A549 (cell line): ENCODE measurements around the gene TIMM44. TPM values are rescaled to one million over a fixed set of nuclear protein-coding genes. Genes with fewer than 3 reads are reported as not detected.
A peak's percentile ranks its signal among the peaks of the same experiment; 100 is the strongest.
"Not testable (repeated sequence)": the region's sequence is repeated elsewhere in the genome, so short reads cannot be mapped to it uniquely, and the experiment has no call there.

Experiments
- ATAC-seq, 2 experiments: fragments of 200-7000 bp in 1 of 2; fragments of >200 bp in 1 of 2; cut with Nextera tagmentation in 1 of 2; cut with Tn5 transposase in 1 of 2; 3 replicates each; pipeline versions ENCODE4 v1.8.0 to v1.9.1; 2018 to 2020; ENCODE audit warnings: mild to moderate bottlenecking in 1 of 2, moderate library complexity in 1 of 2
- CTCF ChIA-PET: fragments of 300-600 bp; sonication (Branson Sonifier 250); formaldehyde crosslinking; extraction: SDS; loops from one replicate; lab custom pipeline; 2021; ENCODE audit warnings: antibody characterized with exemption, inconsistent platforms; lab: Yijun Ruan, JAX
- POLR2A ChIA-PET: fragments of 350-600 bp; formaldehyde crosslinking; extraction: SDS; loops from one replicate; lab custom pipeline; 2021; ENCODE audit warnings: antibody characterized with exemption, inconsistent platforms; lab: Yijun Ruan, JAX
- DNase-seq, 2 experiments: peaks; one replicate each; pipeline versions ENCODE4 v3.0.0 to v3.0.0-alpha.2; 2011 to 2016; ENCODE audit warnings: low read depth in 1 of 2, low spot score in 1 of 2
- FAIRE-seq: peaks from 2 replicates; lab custom pipeline; 2011; peaks lifted over from hg19 to GRCh38; lab: Jason Lieb, UNC
- H3K27ac ChIP-seq, 2 experiments: fragments of >200 bp; sonication (Bioruptor Twin); formaldehyde crosslinking; 3 replicates each; pipeline ENCODE4 v1.5.1; 2016 to 2017
- H3K4me1 ChIP-seq: fragments of >200 bp; sonication (Bioruptor Twin); formaldehyde crosslinking; 3 replicates; pipeline ENCODE4 v1.6.1; 2016
- H3K4me2 ChIP-seq: fragments of >200 bp; sonication (Bioruptor Twin); formaldehyde crosslinking; 3 replicates; pipeline ENCODE4 v1.6.1; 2016
- H3K4me3 ChIP-seq: fragments of >200 bp; sonication (Bioruptor Twin); formaldehyde crosslinking; 3 replicates; pipeline ENCODE4 v1.5.1; 2016
- H3K9me3 ChIP-seq: fragments of >200 bp; sonication (Bioruptor Twin); formaldehyde crosslinking; 3 replicates; pipeline ENCODE4 v1.6.1; 2016
- BHLHE40 ChIP-seq: IDR thresholded peaks from 2 replicates; pipeline ENCODE4 v1.6.1; 2012; ENCODE audit warnings: low read depth, low read length, inconsistent platforms
- EHF ChIP-seq: fragments of 250-450 bp; sonication (Bioruptor Pico); IDR thresholded peaks from 2 replicates; pipeline ENCODE4 v1.5.0; 2020; ENCODE audit warnings: mild to moderate bottlenecking
- FOSB ChIP-seq: fragments of 250-450 bp; sonication (Bioruptor Pico); IDR thresholded peaks from 2 replicates; pipeline ENCODE4 v1.5.0; 2020; ENCODE audit warnings: mild to moderate bottlenecking, moderate library complexity
- FOXS1 ChIP-seq: fragments of 250-450 bp; sonication (Bioruptor Pico); IDR thresholded peaks from 2 replicates; pipeline ENCODE4 v1.5.0; 2020; ENCODE audit warnings: mild to moderate bottlenecking, moderate library complexity
- GATA3 ChIP-seq: IDR thresholded peaks from 2 replicates; pipeline ENCODE4 v1.6.1; 2012; ENCODE audit warnings: borderline replicate concordance
- HEYL ChIP-seq: fragments of 250-450 bp; sonication (Bioruptor Pico); IDR thresholded peaks from 2 replicates; pipeline ENCODE4 v1.8.0; 2021; ENCODE audit warnings: mild to moderate bottlenecking, moderate library complexity
- HOXA7 ChIP-seq: fragments of 250-450 bp; sonication (Bioruptor Pico); IDR thresholded peaks from 2 replicates; pipeline ENCODE4 v1.5.0; 2020; ENCODE audit warnings: mild to moderate bottlenecking, moderate library complexity
- KDM1A ChIP-seq: fragments of 200-600 bp; sonication (generic); IDR thresholded peaks from 2 replicates; pipeline ENCODE4 v1.6.1; 2016; ENCODE audit warnings: low read depth, mild to moderate bottlenecking
- RAD21 ChIP-seq, 2 experiments: fragments of >200 bp in 1 of 2; sonication (Bioruptor Twin) in 1 of 2; formaldehyde crosslinking in 1 of 2; IDR thresholded peaks in 1 of 2; conservative IDR thresholded peaks in 1 of 2; 2 replicates in 1 of 2; 3 replicates in 1 of 2; pipeline ENCODE4 v1.6.1; 2012 to 2018; ENCODE audit warnings: inconsistent platforms in 1 of 2
- RARB ChIP-seq: fragments of 250-450 bp; sonication (Bioruptor Pico); IDR thresholded peaks from 2 replicates; pipeline ENCODE4 v1.8.0; 2021; ENCODE audit warnings: mild to moderate bottlenecking, moderate library complexity
- RFX5 ChIP-seq: fragments of 450-650 bp; IDR thresholded peaks from 2 replicates; pipeline ENCODE4 v1.7.1; 2014; ENCODE audit warnings: antibody characterized with exemption, mild to moderate bottlenecking, moderate library complexity
- SREBF2 ChIP-seq: fragments of 450-650 bp; IDR thresholded peaks from 2 replicates; pipeline ENCODE4 v1.6.1; 2014; ENCODE audit warnings: mild to moderate bottlenecking, moderate library complexity
- WGBS: methylation state at CpG from one replicate; pipeline ENCODE4 v1.1.6; 2017; ENCODE audit errors: missing lambda C conversion rate; 5-methylcytosine and 5-hydroxymethylcytosine counted together
- polyA plus RNA-seq, 4 experiments: library from polyadenylated mRNA; depleted of rRNA in 3 of 4; stranded (reverse); fragments of >200 nt; fragmentation: RNase III in 1 of 4; extraction: RNeasy Plus Mini Kit Qiagen cat#74134 plus additional on column Dnase treatment in 1 of 4; gene quantifications; 2 replicates in 3 of 4; 3 replicates in 1 of 4; pipeline ENCODE4 v1.2.3, GENCODE V29; 2011 to 2017
- TF ChIP-seq, protein P1 (sequence below): fragments of 450-650 bp; IDR thresholded peaks from 2 replicates; pipeline ENCODE4 v1.6.1; 2014; ENCODE audit warnings: antibody characterized with exemption
- TF ChIP-seq, protein P2 (sequence below): fragments of >200 bp; sonication (Bioruptor Twin); formaldehyde crosslinking; IDR thresholded peaks from 3 replicates; pipeline ENCODE4 v1.6.1; 2016
- TF ChIP-seq, protein P3 (sequence below): fragments of 200-600 bp; sonication (generic); IDR thresholded peaks from 2 replicates; pipeline ENCODE4 v1.6.1; 2016; ENCODE audit warnings: antibody characterized with exemption, mild to moderate bottlenecking, moderate library complexity
- TF ChIP-seq, protein P4 (sequence below): fragments of >200 bp; sonication (Bioruptor Twin); formaldehyde crosslinking; IDR thresholded peaks from 3 replicates; pipeline ENCODE4 v1.5.1; 2016
- TF ChIP-seq, protein P5 (sequence below): IDR thresholded peaks from 2 replicates; pipeline ENCODE4 v1.6.1; 2012

The TIMM44 gene
- polyA plus RNA-seq, 2 of the 4 experiments (the other 2 are of a cell fraction): 29.7 to 53.2 TPM

DNA sequence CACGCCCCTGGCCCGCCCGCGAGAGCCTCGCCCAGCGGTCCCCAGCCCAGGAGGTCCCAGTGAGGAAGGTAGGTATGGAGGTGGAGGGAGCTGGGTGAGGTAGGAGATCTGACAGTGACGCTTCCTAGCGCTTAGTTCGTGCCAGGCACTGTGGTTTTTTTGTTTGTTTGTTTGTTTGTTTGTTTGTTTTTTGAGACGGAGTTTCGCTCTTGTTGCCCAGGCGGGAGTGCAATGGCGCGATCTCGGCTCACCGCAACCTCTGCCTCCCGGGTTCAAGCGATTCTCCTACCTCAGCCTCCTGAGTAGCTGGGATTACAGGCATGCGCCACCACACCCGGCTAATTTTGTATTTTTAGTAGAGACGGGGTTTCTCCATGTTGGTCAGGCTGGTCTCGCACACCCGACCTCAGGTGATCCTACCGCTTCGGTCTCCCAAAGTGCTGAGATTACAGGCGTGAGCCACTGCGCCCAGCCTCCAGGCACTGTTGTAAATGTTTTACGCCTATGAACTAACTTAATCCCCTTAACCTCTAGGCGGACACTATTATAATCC is 25.3 kb downstream of the TIMM44 start:
- not testable (repeated sequence) for H3K9me3 ChIP-seq, FAIRE-seq, H3K4me3 ChIP-seq, DNase-seq, ATAC-seq
- Histone ChIP-seq H3K4me1 (peaks cover 19% of the 10 kb centered on the region), H3K27ac (peak overlapping the region in 1 of 2 experiments; percentile 90; a peak in 4 of 6 replicates), H3K4me2 (peak overlapping the region; percentile 87)
- TF ChIP-seq KDM1A: peak; percentile 48; the same call in 1 of the 2 replicates
- WGBS: 65% methylated on average over 29 of the region's 29 CpGs
- CTCF ChIA-PET: interaction anchor here (0.6 to 2.4 kb wide), 16 partner anchors 9 to 335 kb away, joined by 3 to 14 read pairs (median 4); partner anchors contain the start of gene TIMM44
- POLR2A ChIA-PET: interaction anchor here (0.9 kb wide), 1 partner anchor 14 kb away, joined by 4 read pairs; the partner anchor contains the start of gene MAP2K7

DNA sequence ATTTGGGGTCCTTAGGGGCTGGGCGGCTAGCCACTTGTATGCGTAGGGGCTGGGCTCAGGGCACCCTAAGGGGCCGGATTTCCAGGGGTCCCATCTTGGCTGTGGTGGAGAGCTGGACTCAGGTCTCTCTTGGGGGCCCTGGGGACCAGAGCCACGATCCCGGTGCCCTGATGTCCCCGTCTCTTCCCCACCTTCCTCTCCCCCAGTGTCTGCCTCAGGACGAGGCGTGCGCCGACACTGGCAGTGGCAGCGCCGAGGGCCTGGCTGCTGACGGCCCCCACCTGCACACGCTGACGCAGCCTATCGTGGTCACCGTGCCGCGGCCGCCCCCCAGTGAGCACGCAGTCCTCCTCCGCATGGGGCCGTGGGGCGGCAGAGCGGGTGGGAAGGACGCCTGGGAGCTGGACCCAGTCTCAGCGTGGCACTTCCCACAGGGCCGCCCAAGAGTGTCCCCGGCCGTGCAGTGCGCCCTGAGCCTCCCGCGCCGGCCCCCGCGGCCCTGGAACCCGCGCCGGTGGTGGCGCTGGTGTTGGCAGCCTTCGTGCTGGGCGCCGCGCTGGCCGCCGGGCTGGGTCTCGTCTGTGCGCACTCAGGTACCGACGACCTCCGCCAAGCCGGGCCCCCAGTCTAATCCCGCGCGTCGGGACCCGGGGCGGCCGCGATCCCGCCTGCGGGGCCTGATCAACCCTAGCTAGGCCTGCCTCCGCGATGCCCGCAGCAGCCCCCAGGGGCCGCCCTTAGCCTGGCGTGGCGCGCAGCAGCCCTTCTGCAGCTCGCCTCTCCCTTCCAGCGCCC is 26.0 kb downstream of the TIMM44 start:
- TF ChIP-seq, protein P1, sequence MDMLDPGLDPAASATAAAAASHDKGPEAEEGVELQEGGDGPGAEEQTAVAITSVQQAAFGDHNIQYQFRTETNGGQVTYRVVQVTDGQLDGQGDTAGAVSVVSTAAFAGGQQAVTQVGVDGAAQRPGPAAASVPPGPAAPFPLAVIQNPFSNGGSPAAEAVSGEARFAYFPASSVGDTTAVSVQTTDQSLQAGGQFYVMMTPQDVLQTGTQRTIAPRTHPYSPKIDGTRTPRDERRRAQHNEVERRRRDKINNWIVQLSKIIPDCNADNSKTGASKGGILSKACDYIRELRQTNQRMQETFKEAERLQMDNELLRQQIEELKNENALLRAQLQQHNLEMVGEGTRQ: no peak
- TF ChIP-seq FOXS1 (CRISPR knock-in tag) (no peak), EHF (CRISPR knock-in tag) (no peak), HEYL (CRISPR knock-in tag) (no peak), RFX5 (no peak), RAD21 (conservative IDR thresholded peaks at IDR 0.05 in 1 of 2, IDR thresholded peaks at IDR 0.05 in 1 of 2) (peak; percentile 33 to 35; a peak in 2 of 5 replicates), BHLHE40 (no peak), HOXA7 (no peak), SREBF2 (no peak), RARB (CRISPR knock-in tag) (no peak), GATA3 (no peak), FOSB (CRISPR knock-in tag) (no peak)
- TF ChIP-seq, protein P2, sequence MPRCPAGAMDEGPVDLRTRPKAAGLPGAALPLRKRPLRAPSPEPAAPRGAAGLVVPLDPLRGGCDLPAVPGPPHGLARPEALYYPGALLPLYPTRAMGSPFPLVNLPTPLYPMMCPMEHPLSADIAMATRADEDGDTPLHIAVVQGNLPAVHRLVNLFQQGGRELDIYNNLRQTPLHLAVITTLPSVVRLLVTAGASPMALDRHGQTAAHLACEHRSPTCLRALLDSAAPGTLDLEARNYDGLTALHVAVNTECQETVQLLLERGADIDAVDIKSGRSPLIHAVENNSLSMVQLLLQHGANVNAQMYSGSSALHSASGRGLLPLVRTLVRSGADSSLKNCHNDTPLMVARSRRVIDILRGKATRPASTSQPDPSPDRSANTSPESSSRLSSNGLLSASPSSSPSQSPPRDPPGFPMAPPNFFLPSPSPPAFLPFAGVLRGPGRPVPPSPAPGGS: no peak
- TF ChIP-seq, protein P3, sequence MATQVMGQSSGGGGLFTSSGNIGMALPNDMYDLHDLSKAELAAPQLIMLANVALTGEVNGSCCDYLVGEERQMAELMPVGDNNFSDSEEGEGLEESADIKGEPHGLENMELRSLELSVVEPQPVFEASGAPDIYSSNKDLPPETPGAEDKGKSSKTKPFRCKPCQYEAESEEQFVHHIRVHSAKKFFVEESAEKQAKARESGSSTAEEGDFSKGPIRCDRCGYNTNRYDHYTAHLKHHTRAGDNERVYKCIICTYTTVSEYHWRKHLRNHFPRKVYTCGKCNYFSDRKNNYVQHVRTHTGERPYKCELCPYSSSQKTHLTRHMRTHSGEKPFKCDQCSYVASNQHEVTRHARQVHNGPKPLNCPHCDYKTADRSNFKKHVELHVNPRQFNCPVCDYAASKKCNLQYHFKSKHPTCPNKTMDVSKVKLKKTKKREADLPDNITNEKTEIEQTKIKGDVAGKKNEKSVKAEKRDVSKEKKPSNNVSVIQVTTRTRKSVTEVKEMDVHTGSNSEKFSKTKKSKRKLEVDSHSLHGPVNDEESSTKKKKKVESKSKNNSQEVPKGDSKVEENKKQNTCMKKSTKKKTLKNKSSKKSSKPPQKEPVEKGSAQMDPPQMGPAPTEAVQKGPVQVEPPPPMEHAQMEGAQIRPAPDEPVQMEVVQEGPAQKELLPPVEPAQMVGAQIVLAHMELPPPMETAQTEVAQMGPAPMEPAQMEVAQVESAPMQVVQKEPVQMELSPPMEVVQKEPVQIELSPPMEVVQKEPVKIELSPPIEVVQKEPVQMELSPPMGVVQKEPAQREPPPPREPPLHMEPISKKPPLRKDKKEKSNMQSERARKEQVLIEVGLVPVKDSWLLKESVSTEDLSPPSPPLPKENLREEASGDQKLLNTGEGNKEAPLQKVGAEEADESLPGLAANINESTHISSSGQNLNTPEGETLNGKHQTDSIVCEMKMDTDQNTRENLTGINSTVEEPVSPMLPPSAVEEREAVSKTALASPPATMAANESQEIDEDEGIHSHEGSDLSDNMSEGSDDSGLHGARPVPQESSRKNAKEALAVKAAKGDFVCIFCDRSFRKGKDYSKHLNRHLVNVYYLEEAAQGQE: no peak
- TF ChIP-seq, protein P4, sequence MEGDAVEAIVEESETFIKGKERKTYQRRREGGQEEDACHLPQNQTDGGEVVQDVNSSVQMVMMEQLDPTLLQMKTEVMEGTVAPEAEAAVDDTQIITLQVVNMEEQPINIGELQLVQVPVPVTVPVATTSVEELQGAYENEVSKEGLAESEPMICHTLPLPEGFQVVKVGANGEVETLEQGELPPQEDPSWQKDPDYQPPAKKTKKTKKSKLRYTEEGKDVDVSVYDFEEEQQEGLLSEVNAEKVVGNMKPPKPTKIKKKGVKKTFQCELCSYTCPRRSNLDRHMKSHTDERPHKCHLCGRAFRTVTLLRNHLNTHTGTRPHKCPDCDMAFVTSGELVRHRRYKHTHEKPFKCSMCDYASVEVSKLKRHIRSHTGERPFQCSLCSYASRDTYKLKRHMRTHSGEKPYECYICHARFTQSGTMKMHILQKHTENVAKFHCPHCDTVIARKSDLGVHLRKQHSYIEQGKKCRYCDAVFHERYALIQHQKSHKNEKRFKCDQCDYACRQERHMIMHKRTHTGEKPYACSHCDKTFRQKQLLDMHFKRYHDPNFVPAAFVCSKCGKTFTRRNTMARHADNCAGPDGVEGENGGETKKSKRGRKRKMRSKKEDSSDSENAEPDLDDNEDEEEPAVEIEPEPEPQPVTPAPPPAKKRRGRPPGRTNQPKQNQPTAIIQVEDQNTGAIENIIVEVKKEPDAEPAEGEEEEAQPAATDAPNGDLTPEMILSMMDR: peak; percentile 34
- TF ChIP-seq, protein P5, sequence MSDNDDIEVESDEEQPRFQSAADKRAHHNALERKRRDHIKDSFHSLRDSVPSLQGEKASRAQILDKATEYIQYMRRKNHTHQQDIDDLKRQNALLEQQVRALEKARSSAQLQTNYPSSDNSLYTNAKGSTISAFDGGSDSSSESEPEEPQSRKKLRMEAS: peak; percentile 52; the same call in 1 of the 2 replicates
- Histone ChIP-seq H3K27ac (peak overlapping the region; percentile 65 to 90; a peak in 5 of 6 replicates), H3K4me3 (peak overlapping the region; percentile 43), H3K4me2 (peak overlapping the region; percentile 87), H3K9me3 (no peaks in the 10 kb centered on the region), H3K4me1 (peaks cover 19% of the 10 kb centered on the region)
- CTCF ChIA-PET: interaction anchor here (0.7 to 2.4 kb wide), 14 partner anchors 9 to 336 kb away, joined by 3 to 14 read pairs (median 4); partner anchors contain the start of genes MAP2K7 and TIMM44
- 29% methylated on average over 9 of the region's 71 CpGs for WGBS
- no peak for FAIRE-seq
- POLR2A ChIA-PET: interaction anchor here (0.5 to 0.9 kb wide), 2 partner anchors 11 to 13 kb away, joined by 3 to 4 read pairs; partner anchors contain the start of gene MAP2K7
- ATAC-seq: peak; percentile 49 to 74
- DNase-seq: peak; percentile 61 to 65
